GM21825 (cell line): ENCODE data around the gene ABR.

Experiments
- ATAC-seq: cut with Tn5 transposase; IDR thresholded peaks from one replicate; pipeline ENCODE4 v1.9.1; 2021; ENCODE audit warnings: mild to moderate bottlenecking, moderate library complexity; ENCODE audit not compliant: unreplicated experiment

ABR gene

GRCh38 chr17:1036171-1036844 lies 143.5 kb downstream of the ABR start:
- ATAC-seq, result no peak

- ATAC-seq, result no peak
Observed at GRCh38 chr17:1035546-1036170, 144.1 kb downstream of the ABR start.

GRCh38 chr17:1034652-1035210 lies 145.1 kb downstream of the ABR start:
- ATAC-seq, result no peak

GRCh38 chr17:1033503-1033902 lies 146.3 kb downstream of the ABR start:
- no peak for ATAC-seq

- no peak for ATAC-seq
Observed at GRCh38 chr17:1032391-1032790, 147.4 kb downstream of the ABR start.

- no peak for ATAC-seq
Observed at GRCh38 chr17:1031711-1032110, 148.1 kb downstream of the ABR start.

- ATAC-seq, result no peak
Observed at GRCh38 chr17:1030684-1031532, 148.9 kb downstream of the ABR start.

- ATAC-seq, result no peak
Observed at GRCh38 chr17:1029922-1030644, 149.7 kb downstream of the ABR start.

GRCh38 chr17:1029196-1029921 lies 150.4 kb downstream of the ABR start:
- ATAC-seq, result no peak

- ATAC-seq, result no peak
Observed at GRCh38 chr17:1027044-1027443, 152.7 kb downstream of the ABR start.

- ATAC-seq, result no peak
Observed at GRCh38 chr17:1026599-1026975, 153.2 kb downstream of the ABR start.

GRCh38 chr17:1025733-1026598 lies 153.8 kb downstream of the ABR start:
- ATAC-seq, result no peak

- ATAC-seq, result no peak
Observed at GRCh38 chr17:1024076-1024475, 155.7 kb downstream of the ABR start.

GRCh38 chr17:1022278-1023024 lies 157.3 kb downstream of the ABR start:
- ATAC-seq, result no peak

- ATAC-seq, result no peak
Observed at GRCh38 chr17:1021147-1021546, 158.6 kb downstream of the ABR start.

- ATAC-seq, result no peak
Observed at GRCh38 chr17:1019451-1019850, 160.3 kb downstream of the ABR start.

- ATAC-seq, result no peak
Observed at GRCh38 chr17:1018547-1018946, 161.2 kb downstream of the ABR start.

GRCh38 chr17:1013729-1014090 lies 166.1 kb downstream of the ABR start:
- ATAC-seq, result no peak
